GM19463 (cell line): ENCODE measurements around the gene ERBB4.

Experiments
- ATAC-seq: cut with Tn5 transposase; IDR thresholded peaks from one replicate; pipeline ENCODE4 v1.9.1; 2021; ENCODE audit warnings: mild to moderate bottlenecking, moderate library complexity; ENCODE audit not compliant: unreplicated experiment

Gene ERBB4

GRCh38 chr2:212538305-212539071 is at the start of gene ERBB4:
Gene ERBB4, minus strand, starts transcription at chr2:212538802. Its CDS starts 272 bp downstream, at chr2:212538530.
- ATAC-seq: no peak

- no peak for ATAC-seq
Measured at GRCh38 chr2:212580117-212580516, 41.5 kb upstream of the ERBB4 start.

DNA sequence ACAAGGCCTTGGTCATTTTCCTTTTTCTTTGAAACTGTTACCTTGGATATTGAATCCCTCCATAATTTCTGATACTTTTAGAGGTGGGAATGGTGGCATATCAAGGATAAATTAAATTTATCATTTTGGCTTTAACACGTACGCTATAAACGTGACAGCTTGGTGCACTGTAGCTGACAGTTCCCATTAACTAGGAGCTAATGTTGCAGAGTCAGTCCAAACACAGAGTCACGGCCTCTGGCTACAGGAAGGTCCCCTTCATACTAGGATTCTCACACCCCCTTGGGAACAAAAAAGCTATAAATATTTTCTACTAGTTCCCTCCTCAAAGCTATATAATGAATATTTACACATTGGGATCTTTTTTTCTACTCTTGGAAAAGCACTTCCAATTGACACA is 17.7 kb upstream of the ERBB4 start:
- ATAC-seq: no peak

GRCh38 chr2:212554233-212554632 is 15.6 kb upstream of the ERBB4 start:
- ATAC-seq: no peak

DNA sequence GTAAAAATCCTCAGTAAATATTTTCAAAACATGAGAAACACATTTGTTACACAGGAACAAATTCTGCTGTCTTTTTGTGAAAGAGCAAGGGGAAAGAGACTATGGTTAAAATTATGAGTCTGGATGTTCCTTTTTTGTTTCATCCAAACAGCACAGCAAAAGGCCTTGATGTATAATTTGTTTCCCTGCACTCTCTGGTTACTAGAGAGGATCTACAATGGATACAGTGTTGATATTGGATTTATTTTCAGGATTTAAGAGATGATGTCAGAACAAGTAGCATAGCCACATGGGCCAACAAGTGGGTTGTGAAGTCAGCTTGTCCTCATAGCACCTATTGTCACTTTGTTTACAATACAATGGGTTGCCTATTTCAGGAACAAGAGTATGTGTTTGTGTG is 11.3 kb upstream of the ERBB4 start:
- ATAC-seq: no peak

GRCh38 chr2:212549463-212549862 is 10.9 kb upstream of the ERBB4 start:
- no peak for ATAC-seq

DNA sequence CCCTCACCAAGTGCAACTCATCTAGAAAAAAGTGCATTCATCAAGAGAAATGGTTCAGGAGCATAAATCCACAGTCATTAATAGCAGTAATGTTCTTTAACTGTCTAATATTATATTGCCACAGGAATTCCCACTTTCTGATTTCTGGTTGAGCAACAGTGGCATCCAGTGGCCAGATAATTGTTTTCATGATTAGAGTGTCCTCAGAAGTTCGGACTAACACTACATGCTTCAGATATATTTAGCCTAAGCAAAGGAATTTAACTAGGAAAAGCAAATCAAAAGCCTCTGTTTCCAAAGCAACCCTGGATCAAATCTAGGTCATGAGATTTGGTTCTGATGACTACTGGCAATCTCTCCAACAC is 9.8 kb upstream of the ERBB4 start:
- no peak for ATAC-seq

DNA sequence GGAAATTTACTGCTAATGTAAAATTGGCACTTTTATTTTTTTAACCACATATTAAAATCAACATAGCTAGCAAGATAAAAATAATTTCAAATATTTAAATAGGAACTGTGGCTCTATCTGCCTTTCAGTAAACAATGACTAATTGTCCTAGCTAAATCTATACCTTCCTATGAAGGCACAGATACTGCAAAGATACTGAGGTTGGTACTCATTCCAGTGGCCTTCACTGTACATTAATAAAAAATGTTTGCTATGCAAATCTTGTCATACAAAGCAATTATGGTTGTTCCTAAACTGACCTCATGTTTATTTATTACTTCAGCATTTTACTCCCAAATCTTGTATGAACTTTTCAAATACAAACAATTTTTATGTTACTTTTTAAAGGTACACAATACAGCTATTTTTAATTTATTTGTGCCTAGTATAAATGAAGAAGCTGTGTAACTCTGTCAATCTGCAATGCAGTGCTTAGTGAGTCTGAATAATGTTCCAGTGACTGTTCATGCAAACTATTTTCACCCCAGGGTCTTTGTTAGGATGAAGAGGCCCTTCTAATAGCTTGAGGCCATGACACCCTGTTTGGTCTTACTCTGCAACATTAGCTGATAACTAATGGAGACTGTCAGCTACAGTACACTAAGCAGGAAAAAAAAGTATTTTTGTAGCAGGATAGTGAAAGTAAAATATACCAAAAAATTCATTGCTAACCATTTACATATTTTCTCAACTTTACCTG is 9.3 kb upstream of the ERBB4 start:
- no peak for ATAC-seq

GRCh38 chr2:212546669-212547068 is 8.1 kb upstream of the ERBB4 start:
- ATAC-seq: no peak

GRCh38 chr2:212540341-212540740 is 1.7 kb upstream of the ERBB4 start:
- ATAC-seq: no peak

GRCh38 chr2:212539072-212539880 is 674 bp upstream of the ERBB4 start:
- no peak for ATAC-seq

DNA sequence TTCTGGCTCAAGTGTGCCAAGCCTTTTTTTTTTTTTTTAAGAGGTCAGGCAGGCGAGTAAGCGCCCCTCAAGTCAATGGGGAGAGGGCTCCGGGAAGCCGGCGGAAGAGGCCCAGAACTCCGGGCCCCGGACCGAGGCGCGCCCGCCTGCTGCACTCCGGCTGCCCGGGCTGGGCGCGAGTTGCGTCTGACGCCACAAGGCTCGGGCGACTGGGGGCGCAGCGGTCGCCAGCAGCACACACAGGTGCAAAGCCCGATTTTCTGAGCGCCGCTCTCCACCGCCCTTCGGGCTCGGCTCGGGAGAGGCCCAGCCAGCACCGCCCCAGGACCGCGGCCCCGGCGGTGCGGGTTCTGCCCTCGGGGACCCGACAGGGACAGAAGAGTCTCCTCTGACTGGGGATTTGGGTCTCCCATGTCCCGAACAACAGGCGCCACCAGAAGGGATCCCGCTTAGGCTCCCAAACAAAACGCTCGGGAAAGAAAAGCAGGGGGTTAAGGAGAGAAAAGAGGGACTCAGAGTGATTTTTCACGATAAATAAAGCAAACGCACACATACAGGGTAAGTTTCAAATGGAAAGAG is 787 bp downstream of the ERBB4 start:
- ATAC-seq: no peak

DNA sequence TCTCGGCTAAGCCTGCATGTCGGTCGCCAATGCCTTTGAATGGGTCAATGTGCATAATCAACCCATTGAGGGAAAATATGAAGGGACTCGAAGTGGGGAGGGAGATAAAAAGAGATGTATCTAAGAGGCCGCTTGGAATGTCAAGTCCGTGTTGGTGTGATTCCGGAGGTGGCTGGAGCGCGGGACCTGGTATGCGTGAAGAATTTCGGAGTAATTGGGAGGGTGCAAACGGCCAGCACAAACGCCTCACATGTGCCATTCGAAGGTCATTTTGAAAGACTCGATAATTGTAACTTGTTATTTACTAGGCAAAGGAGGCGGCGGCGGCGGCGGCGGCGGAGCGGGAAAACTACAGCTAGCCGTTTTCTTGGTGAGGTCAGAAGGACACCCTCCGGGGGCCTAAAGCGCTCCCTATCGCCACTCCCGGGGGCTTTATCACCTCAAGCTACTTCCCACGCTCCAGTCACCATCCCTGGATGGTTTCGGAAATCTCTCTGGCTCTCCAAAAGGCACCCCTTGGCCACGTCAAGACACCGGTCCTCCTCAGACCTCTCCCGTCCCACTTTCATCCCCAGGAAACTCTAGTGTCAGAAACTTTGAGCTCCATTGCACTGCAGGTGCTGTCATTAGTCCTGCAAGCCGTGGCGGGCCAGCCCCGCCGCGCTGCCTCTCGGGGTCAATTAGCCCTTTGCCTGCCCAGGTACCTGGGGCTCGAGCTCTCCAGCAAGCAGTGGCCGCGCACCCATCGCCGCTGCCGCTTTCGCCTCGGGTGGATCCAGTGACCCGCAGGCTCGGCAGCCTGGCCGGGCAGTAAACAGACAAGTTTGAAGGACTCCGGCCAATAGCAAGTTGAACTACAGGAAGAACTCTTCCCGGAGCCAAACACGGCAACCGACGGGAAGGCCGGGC is 1.5 kb downstream of the ERBB4 start:
- no peak for ATAC-seq

DNA sequence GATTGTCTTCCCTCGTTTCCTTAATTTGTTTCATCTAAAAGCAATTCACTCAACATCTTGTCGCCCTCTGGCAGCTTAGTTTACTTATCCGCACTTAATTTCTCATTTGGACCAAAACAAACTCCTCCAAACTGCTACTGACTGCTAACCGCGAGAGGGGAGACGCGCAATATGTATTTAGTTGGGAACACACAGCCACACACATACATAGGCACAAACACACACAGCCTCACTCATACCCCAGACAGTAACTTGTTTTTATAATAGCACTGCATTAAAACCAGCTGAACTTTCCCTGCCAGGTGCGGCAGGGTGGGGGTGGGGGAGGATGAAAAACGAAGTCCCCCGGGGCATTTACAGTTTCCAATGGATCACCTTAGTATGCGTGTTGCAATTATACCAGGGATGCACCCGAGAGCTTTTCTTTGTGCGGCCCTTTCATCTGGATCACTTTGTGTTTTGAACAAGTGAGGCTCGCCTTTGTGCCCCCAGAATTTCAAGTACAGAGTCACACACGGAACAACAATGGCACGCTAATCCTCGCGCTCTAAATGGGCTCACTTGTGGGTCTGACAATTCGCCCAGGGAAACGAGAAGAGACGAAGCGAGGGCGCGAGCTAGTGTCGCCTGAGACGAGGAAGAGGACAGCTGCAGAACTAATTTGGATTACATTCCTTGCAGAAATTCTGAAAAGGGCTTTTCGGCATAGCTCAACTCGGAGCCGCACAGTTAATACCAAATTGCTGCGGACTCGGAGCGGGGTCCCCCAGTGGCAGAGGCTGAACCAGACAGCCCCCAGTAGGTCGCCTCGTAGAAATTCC is 2.4 kb downstream of the ERBB4 start:
- ATAC-seq: no peak

GRCh38 chr2:212534336-212534735 is 4.3 kb downstream of the ERBB4 start:
- ATAC-seq: no peak

DNA sequence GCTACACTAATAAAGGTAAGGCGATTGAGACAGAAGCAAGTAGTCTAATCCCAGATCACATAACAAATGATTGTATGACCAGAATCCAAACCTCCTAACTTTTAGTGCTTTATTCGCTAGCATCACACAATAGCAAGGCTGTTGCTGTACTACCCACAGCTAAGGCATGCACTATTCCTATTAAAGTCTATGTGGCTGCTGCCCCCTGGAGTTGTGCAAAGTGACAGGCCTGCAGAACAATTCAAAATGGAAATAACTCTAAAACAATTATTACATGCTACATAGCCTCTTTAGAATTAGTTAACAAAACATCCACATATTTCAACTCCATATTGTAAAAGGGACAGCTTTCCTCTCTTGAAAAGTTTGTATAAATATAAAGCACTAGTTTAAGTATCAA is 6.0 kb downstream of the ERBB4 start:
- no peak for ATAC-seq

DNA sequence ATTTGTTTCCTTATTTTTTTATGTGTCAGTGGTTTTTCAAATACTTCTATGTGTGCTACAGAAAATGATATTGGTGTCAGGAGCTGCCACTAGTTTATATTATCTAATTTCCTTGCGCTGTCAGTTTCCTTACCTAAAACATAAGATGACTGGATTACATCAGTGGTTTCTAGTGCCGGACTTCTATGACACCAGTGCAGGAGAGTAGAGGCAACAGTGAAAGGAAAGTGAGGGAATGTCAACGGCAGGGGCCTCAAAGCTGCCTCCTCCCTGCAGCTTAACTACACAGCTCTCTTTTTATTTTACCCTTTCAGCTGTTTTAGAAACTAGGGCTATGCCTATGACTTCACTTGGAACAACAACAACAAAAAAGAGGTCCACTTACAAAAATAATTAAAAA is 6.5 kb downstream of the ERBB4 start:
- ATAC-seq: no peak

DNA sequence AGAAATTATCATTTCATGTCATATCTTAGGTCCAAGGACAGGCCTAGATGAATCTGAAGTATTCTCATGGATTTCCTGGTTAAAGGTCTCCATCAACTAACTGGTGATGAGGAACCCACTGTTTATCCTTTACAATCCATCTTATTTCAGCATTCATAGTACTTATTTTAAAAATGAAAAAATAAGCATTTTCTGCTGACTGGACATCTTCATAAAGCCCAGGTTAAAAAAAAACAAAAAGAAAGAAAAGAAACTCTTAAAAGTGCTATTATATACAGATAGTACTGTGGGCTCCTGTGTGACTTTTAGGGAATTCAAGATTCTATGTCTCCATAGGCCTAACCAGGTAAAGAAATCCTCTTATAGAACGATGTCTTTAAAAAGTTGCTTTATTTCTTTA is 7.1 kb downstream of the ERBB4 start:
- ATAC-seq: no peak

DNA sequence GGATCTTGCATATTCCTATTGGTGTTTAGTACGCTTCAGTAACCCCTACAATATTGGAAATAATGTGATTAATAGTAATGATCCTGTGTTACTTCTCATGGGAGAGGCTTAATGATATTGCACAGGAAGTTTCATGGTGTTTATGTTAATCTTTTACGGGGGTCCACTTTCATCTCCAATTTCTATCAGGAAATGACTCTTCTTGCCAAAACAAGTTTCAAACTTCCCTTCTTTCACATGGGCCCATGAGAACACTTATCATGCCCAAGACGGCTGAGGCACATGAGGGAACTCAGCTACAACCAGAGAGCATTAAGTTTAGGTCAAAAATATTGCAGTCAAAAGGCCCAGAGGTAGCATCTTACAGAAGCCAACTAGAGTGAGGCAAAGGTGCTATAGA is 7.6 kb downstream of the ERBB4 start:
- ATAC-seq: no peak
